ENCODE data around the gene ASIC3.

The ASIC3 gene

GRCh38 chr7:151058781-151059366, 10.5 kb downstream of the ASIC3 start:
- no peak for DNase-seq

- DNase-seq, result peak; percentile 90
Observed at GRCh38 chr7:151059367-151060112, 11.2 kb downstream of the ASIC3 start, which contains the start of gene SLC4A2. Gene SLC4A2, plus strand, starts transcription at chr7:151059589. Its CDS starts 2,399 bp downstream, at chr7:151061988.

GRCh38 chr7:151060113-151060415, 11.7 kb downstream of the ASIC3 start:
- DNase-seq, result no peak

- DNase-seq, result peak; percentile 62
Observed at GRCh38 chr7:151060416-151061212, 12.3 kb downstream of the ASIC3 start.

GRCh38 chr7:151061213-151062110, 13.1 kb downstream of the ASIC3 start:
- DNase-seq, result no peak

- DNase-seq, result no peak
Observed at GRCh38 chr7:151062111-151062398, 13.7 kb downstream of the ASIC3 start.

GRCh38 chr7:151062399-151063211, 14.3 kb downstream of the ASIC3 start:
- peak; percentile 59 for DNase-seq

GRCh38 chr7:151063212-151063561, 14.9 kb downstream of the ASIC3 start:
- DNase-seq, result no peak

- no peak for DNase-seq
Observed at GRCh38 chr7:151064454-151064853, 16.1 kb downstream of the ASIC3 start.

GRCh38 chr7:151064993-151065392, 16.7 kb downstream of the ASIC3 start:
- no peak for DNase-seq

- DNase-seq, result no peak
Observed at GRCh38 chr7:151065516-151065915, 17.2 kb downstream of the ASIC3 start.

GRCh38 chr7:151066273-151066974, 18.1 kb downstream of the ASIC3 start:
- no peak for DNase-seq

GRCh38 chr7:151068069-151068773, 19.9 kb downstream of the ASIC3 start:
- DNase-seq, result no peak

GRCh38 chr7:151069841-151070573, 21.7 kb downstream of the ASIC3 start:
- DNase-seq, result no peak

GRCh38 chr7:151070574-151070960, 22.2 kb downstream of the ASIC3 start:
- no peak for DNase-seq

- DNase-seq, result no peak
Observed at GRCh38 chr7:151071032-151071866, 22.9 kb downstream of the ASIC3 start.

GRCh38 chr7:151073990-151074389, 25.7 kb downstream of the ASIC3 start:
- DNase-seq, result no peak

GRCh38 chr7:151074817-151075661, 26.7 kb downstream of the ASIC3 start:
- DNase-seq, result no peak

GRCh38 chr7:151075662-151075971, 27.3 kb downstream of the ASIC3 start:
- DNase-seq, result no peak
